RKO (cell line): ENCODE measurements around the gene NCOA1.
"Not testable (repeated sequence)": the region's sequence is repeated elsewhere in the genome, so short reads cannot be mapped to it uniquely, and the experiment has no call there.

ENCODE experiments used
- DNase-seq: peaks from one replicate; pipeline ENCODE4 v3.0.0-alpha.2; 2016; ENCODE audit warnings: low spot score

NCOA1 gene

DNA sequence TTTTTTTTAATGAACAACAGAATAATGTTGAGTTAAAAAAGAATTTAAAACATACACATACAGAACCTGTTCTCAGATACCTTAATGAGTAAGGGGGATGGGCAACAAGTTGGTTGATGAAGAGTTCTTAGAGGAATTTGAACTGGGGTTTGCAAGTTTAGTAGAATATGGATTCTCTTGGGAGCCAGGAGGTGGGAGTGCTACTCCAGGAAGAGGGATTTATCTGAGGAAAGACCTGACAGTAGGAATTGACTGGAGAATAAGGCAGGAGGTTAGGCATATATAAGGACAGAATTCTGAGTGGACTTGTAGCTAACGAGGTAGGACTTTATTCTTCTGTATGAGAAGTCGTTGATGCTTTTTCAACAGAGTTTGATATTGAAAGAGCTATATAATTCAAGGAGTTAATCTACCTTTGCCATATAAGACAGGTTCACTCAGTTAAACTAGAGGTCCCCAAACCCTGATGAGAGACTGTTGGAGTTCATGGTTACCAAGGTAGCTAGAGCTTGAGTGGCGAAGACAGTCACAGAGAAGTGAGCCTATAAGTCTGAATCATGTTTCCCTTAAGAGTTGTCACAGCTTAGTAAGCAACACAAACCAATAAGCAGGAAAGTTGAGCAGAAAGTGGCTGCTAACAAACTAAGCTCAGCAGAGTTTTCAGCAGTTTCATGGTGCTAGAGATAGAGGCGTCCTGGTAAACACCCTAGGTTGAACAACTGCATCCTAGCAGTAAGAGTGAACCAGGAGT is 88.2 kb downstream of the NCOA1 start:
- DNase-seq: peak; percentile 10

DNA sequence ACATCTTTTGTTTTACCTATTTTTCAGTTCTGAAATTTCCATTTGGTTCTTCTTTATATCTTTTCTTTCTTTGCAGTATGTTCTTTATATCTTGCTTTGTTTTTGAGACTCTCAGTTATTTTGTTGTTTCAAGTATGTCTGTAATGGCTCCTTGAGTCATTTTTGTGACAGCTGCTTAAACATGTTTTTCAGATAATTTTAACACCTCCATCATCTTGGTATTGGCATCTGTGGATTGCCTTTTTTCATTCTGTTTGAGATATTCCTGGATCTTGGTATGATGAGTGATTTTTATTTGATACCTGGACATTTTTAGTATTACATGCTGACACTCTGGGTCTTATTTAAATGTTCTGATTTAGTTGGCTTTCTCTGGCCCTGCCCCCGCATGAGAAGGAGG is 89.5 kb downstream of the NCOA1 start:
- no peak for DNase-seq

DNA sequence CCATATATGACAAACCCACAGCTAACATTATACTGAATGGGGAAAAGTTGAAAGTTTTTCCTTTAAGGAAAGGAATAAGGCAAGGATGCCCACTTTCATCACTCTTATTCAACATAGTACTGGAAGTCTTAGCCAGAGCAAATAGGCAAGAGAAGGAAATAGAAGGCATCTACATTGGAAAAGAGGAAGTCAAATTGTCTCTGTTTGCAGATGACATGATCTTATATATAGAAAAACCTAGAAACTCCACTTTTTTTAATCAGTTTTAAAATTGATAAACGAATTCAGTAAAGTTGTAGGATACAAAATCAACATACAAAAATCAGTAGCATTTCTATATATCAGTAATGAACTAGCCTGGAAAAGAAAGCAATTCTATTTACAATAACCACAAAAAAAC is 90.9 kb downstream of the NCOA1 start:
- not testable (repeated sequence) for DNase-seq

DNA sequence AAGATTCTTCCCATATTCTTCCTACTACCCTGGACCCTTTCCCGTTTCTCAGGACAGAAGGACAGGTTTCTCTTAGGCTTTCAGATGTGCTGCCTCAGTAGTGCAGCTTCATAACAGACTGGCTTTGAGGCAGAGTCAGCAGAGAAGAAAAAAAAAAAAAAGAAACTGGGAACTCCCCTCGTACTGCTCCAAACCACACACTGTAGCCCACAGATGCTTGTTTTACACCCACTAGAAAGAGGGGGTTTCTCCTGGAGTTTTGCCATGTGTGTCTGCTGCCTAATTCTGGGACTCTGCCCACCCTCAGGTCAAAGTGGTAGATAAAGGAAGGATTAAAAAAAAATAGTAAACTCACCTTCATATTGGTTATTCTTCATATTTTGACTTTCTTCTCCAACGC is 95.9 kb downstream of the NCOA1 start:
- DNase-seq: no peak

DNA sequence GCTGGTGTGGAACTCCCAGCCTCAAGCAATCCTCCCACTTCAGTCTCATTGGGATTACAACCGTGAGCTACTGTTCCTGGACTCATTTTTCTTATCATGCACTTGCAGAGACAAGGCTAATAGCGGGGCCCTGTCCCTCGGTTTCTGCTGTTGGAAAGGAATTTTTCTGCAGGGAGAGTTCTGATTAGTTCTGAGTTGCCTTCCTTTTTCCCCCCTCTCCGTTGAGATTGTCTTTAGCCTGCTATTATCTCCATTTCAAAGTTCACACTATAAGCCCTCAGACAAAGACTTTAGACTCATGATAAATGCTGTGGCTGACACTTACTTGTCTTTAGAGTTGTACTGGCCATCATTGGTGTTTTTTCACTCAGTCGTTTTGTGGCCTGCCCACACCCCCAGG is 97.2 kb downstream of the NCOA1 start:
- DNase-seq: no peak

DNA sequence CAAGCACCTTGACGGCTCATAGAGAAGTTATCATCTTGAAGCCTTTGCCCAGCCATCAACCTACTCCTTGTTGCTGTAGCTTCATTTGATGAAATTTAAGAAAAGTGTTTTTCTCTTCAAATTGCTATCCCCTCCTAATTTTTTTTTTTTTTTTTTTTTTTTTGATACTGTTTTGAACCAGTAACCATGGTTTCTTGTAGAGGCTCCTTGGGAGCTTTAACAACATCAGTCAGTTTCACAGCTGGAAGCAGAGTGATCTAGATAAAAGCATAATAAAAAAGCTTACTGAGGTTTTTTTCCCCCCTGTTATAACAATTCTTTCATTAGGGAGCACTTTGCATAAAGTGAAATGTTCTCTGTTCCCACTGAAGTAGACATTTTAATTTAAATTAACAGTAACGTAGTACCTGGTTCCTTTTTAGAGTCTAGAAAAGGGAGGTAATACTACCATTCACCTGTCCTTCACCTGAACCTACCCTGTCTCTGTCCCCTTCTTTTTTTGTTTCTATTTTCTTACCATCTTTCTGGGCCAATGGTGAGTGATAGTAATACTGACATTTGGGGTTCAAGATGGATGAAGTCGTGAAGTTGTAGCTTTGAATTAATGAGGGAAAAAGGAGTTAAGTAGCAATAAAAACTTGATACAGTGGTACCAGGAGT is 101.5 kb downstream of the NCOA1 start:
- no peak for DNase-seq

DNA sequence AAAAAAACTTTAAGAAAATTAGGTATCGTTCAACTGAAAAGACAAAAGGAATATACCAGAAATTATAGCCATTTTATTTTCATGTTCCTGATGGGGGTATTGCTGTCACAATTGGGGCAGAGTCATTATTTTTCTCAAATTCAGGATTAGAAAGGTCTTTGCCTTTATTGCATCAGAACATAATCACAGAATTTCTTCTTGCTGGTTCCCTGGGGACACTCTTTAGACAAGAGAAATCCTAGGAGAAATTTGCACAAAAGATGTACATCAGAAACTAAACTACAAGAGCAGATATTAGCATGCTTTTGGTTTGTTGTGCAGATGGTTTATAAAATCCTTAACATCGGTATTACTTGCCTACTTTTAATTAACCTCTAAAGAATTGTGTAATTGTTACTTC is 103.2 kb downstream of the NCOA1 start:
- DNase-seq: no peak

DNA sequence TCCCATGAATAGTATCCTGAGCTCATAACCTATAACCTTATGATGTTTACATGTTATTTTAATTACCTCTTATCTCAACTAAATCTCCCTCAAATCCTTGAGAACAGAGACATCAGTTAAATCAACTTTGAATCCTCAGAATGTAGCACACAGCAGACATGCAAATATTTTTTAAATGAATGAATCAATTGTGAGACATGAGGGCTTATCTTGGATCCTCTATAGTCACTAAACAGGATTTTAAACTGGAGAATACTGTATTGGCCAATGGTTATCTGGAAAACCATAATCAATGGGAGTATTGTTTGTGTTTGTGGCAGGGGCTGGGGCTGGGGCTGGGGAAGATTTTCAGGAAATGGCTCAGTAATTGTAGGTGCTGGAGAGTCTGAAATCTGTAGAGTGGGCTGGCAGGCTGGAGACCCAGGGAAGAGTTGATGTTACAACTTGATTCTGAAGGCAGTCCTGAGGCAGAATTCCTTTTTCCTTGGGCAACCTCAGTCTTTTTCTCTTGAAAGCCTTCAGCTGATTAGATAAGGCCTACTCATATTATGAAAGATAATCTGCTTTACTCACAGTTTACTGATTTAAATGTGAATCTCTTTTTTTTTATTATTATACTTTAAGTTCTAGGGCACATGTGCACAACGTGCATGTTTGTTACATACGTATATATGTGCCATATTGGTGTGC is 106.3 kb downstream of the NCOA1 start:
- no peak for DNase-seq

DNA sequence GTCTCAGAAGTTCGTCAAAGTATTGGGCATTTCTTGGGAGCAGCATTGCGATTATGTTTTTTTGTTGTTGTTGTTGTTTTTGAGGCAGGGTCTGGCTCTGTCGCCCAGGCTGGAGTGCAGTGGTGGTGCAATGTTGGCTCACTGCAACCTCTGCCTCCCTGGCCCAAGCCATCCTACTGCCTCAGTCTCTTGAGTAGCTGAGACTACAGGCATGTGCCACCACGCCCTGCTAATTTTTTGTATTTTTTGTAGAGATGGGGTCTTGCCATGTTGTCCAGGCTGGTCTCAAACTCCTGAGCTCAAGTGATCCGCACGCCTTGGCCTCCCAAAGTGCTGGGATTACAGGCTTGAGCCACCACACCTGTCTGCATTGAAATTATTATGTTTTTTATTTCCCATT is 109.1 kb downstream of the NCOA1 start:
- DNase-seq: not testable (repeated sequence)

DNA sequence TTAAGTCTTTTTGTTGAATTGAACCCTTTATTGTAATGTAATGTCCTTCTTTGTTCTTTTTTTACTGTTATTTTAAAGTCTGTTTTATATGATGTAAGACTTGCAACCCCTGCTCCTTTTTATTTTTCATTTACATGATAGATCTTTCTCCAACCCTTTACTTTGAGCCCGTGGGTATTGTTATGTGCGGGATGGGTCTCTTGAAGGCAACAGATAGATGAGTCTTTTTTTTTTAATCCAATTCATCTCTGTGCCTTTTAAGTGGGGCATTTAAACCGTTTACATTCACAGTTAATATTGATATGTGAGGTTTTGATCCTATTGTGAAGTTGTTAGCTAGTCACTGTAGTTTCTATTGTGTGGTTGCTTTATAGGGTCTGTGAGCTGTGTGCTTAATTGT is 120.6 kb downstream of the NCOA1 start:
- no peak for DNase-seq

DNA sequence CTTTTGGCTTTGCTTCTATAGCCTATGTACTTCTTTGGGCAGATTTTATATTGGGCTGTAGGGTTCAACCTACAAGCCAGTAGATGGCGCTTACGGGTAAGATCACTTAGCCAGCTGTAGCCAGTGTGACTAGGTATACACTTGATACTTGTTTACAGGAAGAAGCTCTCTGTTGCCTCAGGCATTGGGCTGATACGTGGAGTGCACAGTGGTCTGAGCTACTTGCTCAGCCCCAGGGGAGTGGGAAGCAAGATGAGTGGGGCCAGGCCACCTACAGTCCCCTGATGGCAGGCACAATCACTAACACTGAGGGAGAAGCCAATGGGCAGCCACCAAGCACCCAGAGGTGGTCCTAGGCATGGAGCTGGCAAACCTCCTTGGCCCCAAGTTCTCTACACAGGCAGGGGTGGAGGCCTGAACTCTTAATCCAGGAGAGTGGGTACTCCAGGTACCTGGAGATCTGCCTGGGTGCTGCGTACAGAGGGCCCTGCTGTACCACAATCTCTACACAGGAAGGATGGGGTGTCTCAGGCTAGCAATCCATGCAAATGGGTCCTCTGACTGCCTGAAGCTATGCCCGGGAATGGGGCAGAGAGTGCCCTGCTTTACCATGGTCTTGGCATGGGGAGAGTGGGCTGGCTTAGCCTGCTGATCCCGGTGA is 122.2 kb downstream of the NCOA1 start:
- DNase-seq: no peak

DNA sequence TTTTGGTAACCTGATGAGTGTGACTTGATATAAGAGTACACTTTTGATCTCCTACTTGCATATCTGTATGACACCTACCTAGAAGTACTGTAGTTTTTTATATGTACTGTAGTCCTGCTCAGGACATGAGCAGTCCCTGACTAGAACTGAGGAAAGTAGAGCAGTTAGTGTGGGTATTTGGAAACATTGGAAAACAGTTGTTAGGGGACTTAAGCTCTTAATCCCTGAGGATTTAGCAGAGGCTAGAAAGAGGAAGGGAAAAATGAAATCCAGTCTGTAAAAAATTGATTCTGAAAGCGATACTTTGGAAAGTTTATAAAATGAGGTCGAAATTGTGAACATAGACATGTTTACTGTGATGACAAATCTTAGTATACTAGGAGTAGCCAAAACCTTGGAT is 125.6 kb downstream of the NCOA1 start:
- DNase-seq: no peak

DNA sequence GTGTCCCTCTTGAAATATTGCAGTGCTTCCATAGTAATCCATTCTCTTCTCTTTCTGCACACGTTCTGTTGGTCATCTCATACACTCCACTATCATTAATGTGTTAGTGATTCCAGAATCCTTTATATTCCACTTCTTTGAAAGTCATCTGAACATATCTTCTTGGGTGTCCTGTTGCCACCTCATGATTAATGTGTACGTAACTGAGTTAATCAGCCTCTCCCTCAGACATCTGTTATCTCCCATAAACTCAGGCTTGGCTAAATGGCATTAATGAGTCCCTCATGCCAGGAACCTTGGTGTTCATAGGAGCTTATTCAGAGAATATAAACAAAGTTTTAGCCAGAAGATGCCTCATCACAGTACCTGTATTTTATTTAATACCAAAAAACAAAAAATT is 126.4 kb downstream of the NCOA1 start:
- DNase-seq: no peak

DNA sequence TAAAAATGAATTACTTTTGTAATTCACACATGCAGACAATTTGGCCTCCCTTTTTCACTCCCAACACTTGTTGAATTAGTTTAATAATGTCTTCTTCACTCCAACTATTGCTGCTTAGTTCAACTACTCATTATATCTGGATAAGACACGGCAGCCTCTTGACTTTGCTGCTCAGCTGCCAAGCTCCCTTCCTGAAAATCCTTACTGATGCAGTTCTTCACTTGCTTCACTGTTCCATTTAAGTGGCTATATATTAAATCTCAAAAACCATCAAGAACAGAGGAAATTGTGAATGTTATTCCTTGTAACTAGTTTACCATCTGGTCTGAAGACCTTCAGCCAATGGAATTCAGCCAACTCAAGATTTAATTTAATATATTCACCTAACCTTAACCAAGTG is 127.1 kb downstream of the NCOA1 start:
- no peak for DNase-seq

DNA sequence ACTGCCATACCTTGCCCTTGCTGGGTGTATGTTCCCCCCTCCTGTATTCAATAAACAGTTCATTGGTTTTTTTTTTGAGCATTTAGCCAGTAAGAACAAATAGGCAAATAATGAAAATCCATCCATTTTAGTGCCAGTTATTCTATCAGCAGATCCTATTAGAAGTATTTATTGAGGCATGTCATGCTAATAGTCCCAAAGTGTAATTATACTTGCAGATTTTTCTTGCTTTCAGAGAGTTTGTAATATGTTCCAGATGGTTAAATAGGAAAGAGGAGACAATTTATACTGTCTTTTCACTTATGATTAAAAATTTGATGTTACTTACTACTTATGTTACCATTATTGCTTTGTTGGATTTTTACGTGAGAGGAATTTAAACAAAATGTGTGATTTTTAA is 127.6 kb downstream of the NCOA1 start:
- no peak for DNase-seq

DNA sequence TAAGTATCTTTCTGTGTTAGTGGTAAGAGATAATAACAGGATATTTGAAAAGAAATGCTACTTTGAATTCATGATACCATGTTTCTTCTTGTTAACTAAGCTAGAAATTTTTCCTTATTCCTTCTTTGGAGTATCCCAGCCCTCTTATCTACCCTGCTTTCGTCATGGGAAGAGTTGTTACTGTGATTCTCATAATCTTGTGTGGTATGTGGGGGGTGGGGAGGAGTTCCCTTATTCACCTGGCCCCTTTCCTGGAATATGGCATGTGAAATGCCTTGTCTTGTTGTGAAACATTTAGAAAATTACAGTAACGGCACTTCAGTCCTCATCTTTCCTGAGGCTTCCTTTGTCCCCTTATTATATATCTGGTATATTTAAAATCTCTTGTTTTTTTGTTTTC is 129.9 kb downstream of the NCOA1 start:
- no peak for DNase-seq

DNA sequence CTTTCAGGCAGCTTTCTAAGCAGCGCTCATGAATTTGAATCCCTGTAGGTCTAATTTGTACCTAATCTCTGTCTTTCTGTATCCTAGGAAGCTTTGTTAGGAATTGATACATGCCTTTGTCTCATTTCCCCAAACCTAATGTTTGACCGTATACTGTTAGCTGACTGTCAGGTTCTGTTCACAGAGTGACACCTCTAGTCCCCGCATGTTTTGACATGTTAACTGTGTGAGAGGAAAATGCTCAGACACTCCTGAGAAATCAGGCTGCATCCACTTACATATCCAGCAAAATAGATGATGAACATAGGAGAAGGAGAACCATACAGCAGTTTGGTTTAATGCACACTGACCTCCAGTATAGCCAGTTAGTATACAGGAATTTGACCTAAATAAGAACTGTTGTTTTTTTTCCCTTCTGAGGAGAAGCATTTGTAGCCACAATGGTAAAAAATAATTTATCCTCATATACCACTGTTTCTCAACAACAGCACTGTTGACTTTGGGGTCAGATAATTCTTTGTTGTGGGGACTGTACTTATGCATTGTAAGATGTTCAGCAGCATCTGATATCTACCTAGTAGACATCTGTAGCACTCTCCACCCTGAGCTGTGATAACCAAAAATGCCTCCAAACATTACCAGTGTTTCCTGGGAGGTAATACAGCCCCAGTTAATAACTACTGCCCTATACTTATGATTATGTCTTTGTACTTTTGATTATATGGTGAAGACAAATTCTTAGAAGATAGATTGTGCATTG is 130.9 kb downstream of the NCOA1 start:
- no peak for DNase-seq

DNA sequence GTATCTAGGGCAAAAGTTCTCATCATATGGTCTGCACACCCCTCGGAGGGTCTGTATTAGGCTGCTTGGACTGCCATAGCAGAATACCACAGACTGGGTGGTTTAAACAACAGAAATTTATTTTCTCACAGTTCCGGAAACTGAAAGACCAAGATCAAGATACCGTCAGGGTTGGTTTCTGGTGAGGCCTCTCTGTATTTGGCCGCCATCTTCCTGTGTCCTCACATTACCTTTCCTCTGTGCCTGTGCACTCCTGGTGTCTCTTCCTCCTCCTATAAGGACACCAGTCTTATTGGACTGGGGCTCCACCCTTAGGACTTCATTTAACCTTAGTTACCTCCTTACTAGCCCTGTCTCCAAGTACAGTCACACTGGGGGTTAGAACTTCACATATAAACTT is 132.5 kb downstream of the NCOA1 start:
- DNase-seq: no peak

DNA sequence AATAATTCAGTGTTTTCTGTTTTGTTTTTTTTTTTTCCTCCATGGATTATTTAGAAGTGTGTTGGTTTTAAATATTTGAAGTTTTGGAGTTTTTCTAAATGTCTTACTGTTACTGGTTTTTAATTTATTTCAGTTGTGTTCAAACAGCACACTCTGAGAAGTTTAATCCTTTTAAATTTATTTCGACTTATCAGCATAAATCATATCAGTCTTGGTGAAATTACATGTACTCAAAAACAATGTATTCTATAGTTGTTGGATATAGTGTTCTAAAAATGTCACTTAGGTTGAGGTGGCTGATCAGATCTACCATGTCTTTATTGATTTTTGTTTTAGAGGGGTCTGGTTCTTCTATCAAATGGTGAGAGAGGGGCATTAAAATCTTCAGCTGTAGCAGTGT is 134.7 kb downstream of the NCOA1 start:
- DNase-seq: no peak

DNA sequence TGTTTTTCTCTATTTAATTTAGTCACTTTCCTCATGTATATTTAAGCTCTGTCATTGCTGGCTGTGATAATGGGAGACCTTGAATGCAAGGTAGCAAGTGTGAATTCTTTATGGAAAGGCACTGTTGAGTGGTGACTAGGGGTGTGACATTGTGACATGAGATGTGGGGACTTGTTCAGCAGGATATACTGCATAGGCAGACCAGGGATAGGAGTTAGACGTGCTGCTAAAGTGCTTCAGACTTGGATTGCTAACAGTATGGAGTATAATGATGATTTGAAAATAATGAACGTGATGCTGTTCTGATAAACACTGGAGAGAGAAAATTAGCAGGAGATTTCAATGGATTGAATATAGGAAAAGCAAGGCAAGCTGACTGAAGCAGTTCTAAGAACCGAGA is 135.1 kb downstream of the NCOA1 start:
- no peak for DNase-seq

DNA sequence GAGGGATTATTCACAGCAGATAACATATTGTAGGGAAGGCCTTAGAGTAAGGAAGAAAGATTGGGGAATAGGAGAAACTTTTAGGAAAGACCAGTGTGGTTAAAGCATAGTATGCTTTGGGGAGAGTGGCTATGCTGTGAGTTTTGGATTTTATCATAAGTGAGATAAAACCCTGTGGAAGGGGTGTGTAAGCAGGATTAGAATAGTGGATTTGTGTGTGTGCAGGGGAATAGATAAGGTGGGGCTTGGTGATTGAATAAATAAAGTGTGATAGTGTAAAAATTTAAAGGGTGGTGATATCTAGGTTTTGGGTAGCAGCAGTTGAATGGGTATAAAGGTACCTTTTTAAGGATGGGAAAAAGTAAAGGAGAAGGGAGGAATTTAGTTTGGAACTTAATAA is 137.7 kb downstream of the NCOA1 start:
- DNase-seq: no peak

DNA sequence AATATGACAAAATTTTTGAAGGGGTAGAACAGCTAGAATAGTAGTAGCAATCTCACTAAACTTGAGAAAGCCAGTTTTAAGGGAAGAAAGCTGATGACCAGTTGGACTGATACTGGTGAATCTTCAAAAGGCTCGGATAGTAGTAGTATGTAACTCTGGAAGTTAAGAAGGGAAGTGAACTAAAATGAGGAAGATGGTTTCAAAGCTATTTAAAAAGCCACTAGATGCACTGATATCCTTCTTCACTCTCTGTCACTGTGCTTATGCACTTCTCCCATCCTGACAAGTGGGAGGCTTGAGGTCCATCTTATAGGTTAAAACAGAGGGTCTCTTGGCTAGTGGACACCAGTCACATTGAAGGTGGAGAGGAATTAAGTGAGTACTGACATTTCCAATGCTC is 141.1 kb downstream of the NCOA1 start:
- DNase-seq: no peak
